HCT116 (cell line): ENCODE measurements around the gene COL28A1. TPM values are rescaled to one million over a fixed set of nuclear protein-coding genes. Genes with fewer than 3 reads are reported as not detected.

Experiments
- ATAC-seq: fragments of 200-7000 bp; cut with Tn5 transposase; 2 replicates; pipeline ENCODE4 v1.9.1; 2020; ENCODE audit warnings: mild to moderate bottlenecking, moderate library complexity
- BruUV-seq: library from RNA; stranded (reverse); fragments of 400-500 nt; replicated peaks from 2 replicates; lab custom pipeline; 2021; lab: Mats Ljungman, UMichigan
- CTCF ChIA-PET: fragments of 300-600 bp; sonication (Branson Sonifier 250); formaldehyde crosslinking; loops from one replicate; lab custom pipeline; 2021; ENCODE audit warnings: antibody characterized with exemption; lab: Charles Lee
- POLR2A ChIA-PET: fragments of 300-600, 350-600 bp; sonication (Branson Sonifier 250); formaldehyde crosslinking; loops from one replicate; lab custom pipeline; 2021; ENCODE audit warnings: antibody characterized with exemption; lab: Charles Lee
- RAD21 ChIA-PET, 2 experiments: fragments of 300-600 bp; sonication (Branson Sonifier 250); formaldehyde crosslinking; loops; one replicate each; lab custom pipeline; 2023; ENCODE audit warnings: low total read pairs in 2 of 2; ENCODE audit not compliant: uncharacterized antibody in 2 of 2, unreplicated experiment in 2 of 2, low non-redundant PET in 1 of 2; lab: Charles Lee
- DNase-seq: peaks from one replicate; pipeline ENCODE4 v3.0.0-alpha.2; 2010; ENCODE audit warnings: low read depth, low spot score
- H2AFZ ChIP-seq: fragments of 200-600 bp; shearing (Covaris generic), sonication (generic); 2 replicates; pipeline ENCODE4 v1.6.1; 2017; ENCODE audit warnings: low read depth, mixed run types, mixed read lengths, antibody characterized with exemption, low read length; ENCODE audit not compliant: poor library complexity, severe bottlenecking
- H3K27ac ChIP-seq: 2 replicates; pipeline ENCODE4 v1.5.1; 2012; ENCODE audit warnings: low read depth, low read length
- H3K27me3 ChIP-seq: fragments of 200-600 bp; sonication (generic); 2 replicates; pipeline ENCODE4 v1.6.1; 2016; ENCODE audit warnings: mixed run types, low read length, mixed read lengths; ENCODE audit not compliant: insufficient read depth
- H3K36me3 ChIP-seq, 2 experiments: fragments of 200-500 bp in 1 of 2; fragments of 200-600 bp in 1 of 2; sonication (Bioruptor generic) in 1 of 2; sonication (generic) in 1 of 2; 2 replicates each; pipeline versions ENCODE4 v1.5.1 to v1.6.1; 2014 to 2016; ENCODE audit warnings: low read length in 2 of 2, inconsistent platforms in 1 of 2, mixed read lengths in 1 of 2, mixed run types in 1 of 2; ENCODE audit not compliant: insufficient read depth in 2 of 2, control insufficient read depth in 1 of 2
- H3K4me1 ChIP-seq, 2 experiments: fragments of 200-600 bp in 1 of 2; sonication (generic) in 1 of 2; 2 replicates each; pipeline versions ENCODE4 v1.5.1 to v1.6.1; 2012 to 2017; ENCODE audit warnings: low read length in 2 of 2, inconsistent platforms in 1 of 2, mild to moderate bottlenecking in 1 of 2, mixed read lengths in 1 of 2, mixed run types in 1 of 2, moderate library complexity in 1 of 2; ENCODE audit not compliant: insufficient read depth in 2 of 2, control insufficient read depth in 1 of 2
- H3K4me2 ChIP-seq: fragments of 200-600 bp; sonication (generic); 2 replicates; pipeline ENCODE4 v1.6.1; 2017; ENCODE audit warnings: mixed run types, low read length, mixed read lengths
- H3K4me3 ChIP-seq, 2 experiments: fragments of 200-600 bp in 1 of 2; sonication (generic) in 1 of 2; replicated peaks in 1 of 2; 2 replicates each; pipeline ENCODE4 v1.5.1; 2011 to 2016; ENCODE audit warnings: low read length in 2 of 2, control low read depth in 1 of 2, low read depth in 1 of 2, mild to moderate bottlenecking in 1 of 2, mixed read lengths in 1 of 2, mixed run types in 1 of 2
- H3K79me2 ChIP-seq: fragments of 200-600 bp; sonication (generic); 2 replicates; pipeline ENCODE4 v1.6.1; 2017; ENCODE audit warnings: mild to moderate bottlenecking, mixed run types, low read length, moderate library complexity, mixed read lengths; ENCODE audit not compliant: insufficient read depth
- H3K9ac ChIP-seq: fragments of 200-600 bp; sonication (generic); 2 replicates; pipeline ENCODE4 v1.6.1; 2016; ENCODE audit warnings: low read length, mixed read lengths
- H3K9me2 ChIP-seq: fragments of 200-600 bp; sonication (generic), shearing (Covaris generic); 2 replicates; pipeline ENCODE4 v1.6.1; 2017; ENCODE audit warnings: mixed run types, mild to moderate bottlenecking, moderate library complexity; ENCODE audit not compliant: insufficient read depth
- H3K9me3 ChIP-seq, 2 experiments: fragments of 200-500 bp in 1 of 2; fragments of 200-600 bp in 1 of 2; sonication (Bioruptor generic) in 1 of 2; sonication (generic) in 1 of 2; 2 replicates each; pipeline ENCODE4 v1.6.1; 2014 to 2017; ENCODE audit warnings: low read length in 2 of 2, mixed read lengths in 2 of 2, inconsistent platforms in 1 of 2, low read depth in 1 of 2, mild to moderate bottlenecking in 1 of 2, mixed run types in 1 of 2, moderate library complexity in 1 of 2; ENCODE audit not compliant: control insufficient read depth in 1 of 2, insufficient read depth in 1 of 2
- H4K20me1 ChIP-seq: fragments of 200-600 bp; sonication (generic), shearing (Covaris generic); 2 replicates; pipeline ENCODE4 v1.6.1; 2017; ENCODE audit warnings: mixed run types, mild to moderate bottlenecking, moderate library complexity; ENCODE audit not compliant: insufficient read depth
- EGR1 ChIP-seq: IDR thresholded peaks from 2 replicates; pipeline ENCODE4 v1.6.1; 2012; ENCODE audit warnings: low read depth
- EZH2 ChIP-seq: fragments of 200-600 bp; sonication (generic); IDR thresholded peaks from 2 replicates; pipeline ENCODE4 v1.6.1; 2017; ENCODE audit warnings: antibody characterized with exemption, mixed run types
- JUND ChIP-seq: IDR thresholded peaks from 2 replicates; pipeline ENCODE4 v1.6.1; 2012
- MAX ChIP-seq: IDR thresholded peaks from 2 replicates; pipeline ENCODE4 v1.6.1; 2012
- SP1 ChIP-seq: IDR thresholded peaks from 2 replicates; pipeline ENCODE4 v1.6.1; 2012; ENCODE audit warnings: low read depth
- TCF7L2 ChIP-seq: IDR thresholded peaks from 2 replicates; pipeline ENCODE4 v1.7.0; 2011; ENCODE audit warnings: borderline replicate concordance, inconsistent platforms; ENCODE audit not compliant: insufficient read depth, insufficient read length; ENCODE audit errors: extremely low read depth
- YY1 ChIP-seq: IDR thresholded peaks from 2 replicates; pipeline ENCODE4 v1.6.1; 2011; ENCODE audit warnings: low read length, low read depth, moderate library complexity, mild to moderate bottlenecking; ENCODE audit not compliant: insufficient replicate concordance; ENCODE audit errors: extremely low read depth
- ZBTB33 ChIP-seq: IDR thresholded peaks from 2 replicates; pipeline ENCODE4 v1.6.1; 2011; ENCODE audit warnings: mild to moderate bottlenecking, low read length, moderate library complexity; ENCODE audit not compliant: insufficient replicate concordance; ENCODE audit errors: extremely low read depth
- ZNF274 ChIP-seq: fragments of 200-500 bp; sonication (Bioruptor generic); IDR thresholded peaks from 2 replicates; pipeline ENCODE4 v1.6.1; 2014; ENCODE audit warnings: mild to moderate bottlenecking, low read depth, low read length, inconsistent platforms
- intact Hi-C: fragments of 100-400 bp; cut with micrococcal nuclease; formaldehyde crosslinking; loops from 2 replicates; pipeline ENCODE4 v1.10.0; 2022
- total RNA-seq: library from RNA; stranded (reverse); gene quantifications from one replicate; pipeline ENCODE4 v1.2.1, GENCODE V29; 2021; ENCODE audit not compliant: unreplicated experiment

COL28A1 gene
- total RNA-seq, 1 experiment from 2014 or later, result 0.12 TPM

- TF ChIP-seq EGR1, result no peak
- no peak for TF ChIP-seq MAX
- no peak for TF ChIP-seq ZNF274
- TF ChIP-seq TCF7L2, result no peak
- no peak for TF ChIP-seq SP1
- TF ChIP-seq JUND, result no peak
- TF ChIP-seq EZH2, result no peak
- TF ChIP-seq ZBTB33, result no peak
- no peak for TF ChIP-seq YY1
- H3K4me3 ChIP-seq, result no peak overlapping the region
- H3K79me2 ChIP-seq, result peaks cover 72% of the 10 kb centered on the region
- intact Hi-C loops, result no loop called here
- no peaks in the 10 kb centered on the region for H3K9me2 ChIP-seq
- no peak overlapping the region for H3K4me2 ChIP-seq
- CTCF ChIA-PET, result no interaction called here
- H3K36me3 ChIP-seq, result 0 out of 4 replicates have a peak, but pooled peaks cover 0 to 9% of the 10 kb centered on the region in 2 experiments
- H3K9ac ChIP-seq, result no peak overlapping the region
- H3K9me3 ChIP-seq, result no peaks in the 10 kb centered on the region
- POLR2A ChIA-PET, result no interaction called here
- no TSS peak for BruUV-seq
- H2AFZ ChIP-seq, result no peak overlapping the region
- DNase-seq (no peak), ATAC-seq (no peak)
- H3K27ac ChIP-seq, result no peak overlapping the region
- no peaks in the 10 kb centered on the region; the same call in 1 of the 2 replicates for H4K20me1 ChIP-seq
- H3K4me1 ChIP-seq, result no peaks in the 10 kb centered on the region
- H3K27me3 ChIP-seq, result no peaks in the 10 kb centered on the region
- RAD21 ChIA-PET, result no interaction called here
Observed at GRCh38 chr7:7573701-7574100, 38.0 kb upstream of the COL28A1 start.
